Measurements from ENCODE around the gene ELOVL6. TPM values are rescaled to one million over a fixed set of nuclear protein-coding genes. Genes with fewer than 3 reads are reported as not detected.

The ELOVL6 gene
- total and polyA plus RNA-seq, 9 donors = 0.36 to 10.4 (median 3.6) TPM

DNA sequence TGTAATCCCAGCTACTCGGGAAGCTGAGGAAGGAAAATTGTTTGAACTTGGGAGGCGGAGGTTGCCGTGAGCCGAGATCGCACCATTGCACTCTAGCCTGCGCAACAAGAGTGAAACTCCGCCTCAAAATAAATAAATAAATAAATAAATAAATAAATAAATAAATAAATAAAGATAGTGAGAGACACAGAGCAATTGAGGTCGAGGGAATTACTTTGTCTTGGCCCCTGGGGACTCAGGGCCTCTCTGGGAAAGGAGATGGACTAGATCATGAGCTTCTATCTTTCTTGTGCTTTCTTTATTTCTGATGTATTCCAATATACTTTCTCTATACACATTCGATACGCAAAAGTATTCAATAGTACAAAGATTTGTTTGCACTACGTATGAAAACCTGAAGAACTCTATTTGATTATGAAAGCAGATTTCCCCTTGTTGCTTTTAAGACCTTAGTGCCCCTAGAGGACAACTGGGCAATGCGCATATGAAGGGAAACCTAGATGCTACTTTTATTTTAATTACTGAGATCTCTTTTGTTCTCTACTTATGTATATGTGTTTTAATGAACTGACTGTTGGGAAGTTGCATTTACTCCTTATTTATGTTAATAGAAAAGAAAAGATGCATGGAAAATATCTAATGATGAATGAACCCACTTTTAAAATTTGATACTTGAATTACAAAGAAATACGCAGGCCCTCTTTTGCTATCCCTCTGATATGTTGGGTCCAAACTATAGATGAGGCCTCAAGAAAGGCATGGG lies 12.8 kb upstream of the ELOVL6 start:
- 64 to 75% (median 70%) methylated on average over 13 of the region's 13 CpGs for WGBS, 3 donors
- no peak for DNase-seq
- intact Hi-C loops (cut with DNase I) = loop anchor here in 2 of 4 donors (5.0 to 10.0 kb wide), 3 partner anchors 156 to 306 kb away; no protein-coding TSS in a partner anchor
- H3K27me3 ChIP-seq = no peaks in the 10 kb centered on the region
- H3K9me3 ChIP-seq = no peaks in the 10 kb centered on the region
- TF ChIP-seq, protein P1, sequence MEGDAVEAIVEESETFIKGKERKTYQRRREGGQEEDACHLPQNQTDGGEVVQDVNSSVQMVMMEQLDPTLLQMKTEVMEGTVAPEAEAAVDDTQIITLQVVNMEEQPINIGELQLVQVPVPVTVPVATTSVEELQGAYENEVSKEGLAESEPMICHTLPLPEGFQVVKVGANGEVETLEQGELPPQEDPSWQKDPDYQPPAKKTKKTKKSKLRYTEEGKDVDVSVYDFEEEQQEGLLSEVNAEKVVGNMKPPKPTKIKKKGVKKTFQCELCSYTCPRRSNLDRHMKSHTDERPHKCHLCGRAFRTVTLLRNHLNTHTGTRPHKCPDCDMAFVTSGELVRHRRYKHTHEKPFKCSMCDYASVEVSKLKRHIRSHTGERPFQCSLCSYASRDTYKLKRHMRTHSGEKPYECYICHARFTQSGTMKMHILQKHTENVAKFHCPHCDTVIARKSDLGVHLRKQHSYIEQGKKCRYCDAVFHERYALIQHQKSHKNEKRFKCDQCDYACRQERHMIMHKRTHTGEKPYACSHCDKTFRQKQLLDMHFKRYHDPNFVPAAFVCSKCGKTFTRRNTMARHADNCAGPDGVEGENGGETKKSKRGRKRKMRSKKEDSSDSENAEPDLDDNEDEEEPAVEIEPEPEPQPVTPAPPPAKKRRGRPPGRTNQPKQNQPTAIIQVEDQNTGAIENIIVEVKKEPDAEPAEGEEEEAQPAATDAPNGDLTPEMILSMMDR (IDR thresholded peaks at IDR 0.05) = peak; percentile 17 to 45 (median 28)
- no peak for TF ChIP-seq EP300 (IDR thresholded peaks at IDR 0.05)
- no peaks in the 10 kb centered on the region for H3K4me1 ChIP-seq (ENCODE audit: insufficient read depth)
- H3K4me3 ChIP-seq = no peak overlapping the region
- H3K27ac ChIP-seq = no peak overlapping the region
- no peaks in the 10 kb centered on the region for H3K36me3 ChIP-seq

DNA sequence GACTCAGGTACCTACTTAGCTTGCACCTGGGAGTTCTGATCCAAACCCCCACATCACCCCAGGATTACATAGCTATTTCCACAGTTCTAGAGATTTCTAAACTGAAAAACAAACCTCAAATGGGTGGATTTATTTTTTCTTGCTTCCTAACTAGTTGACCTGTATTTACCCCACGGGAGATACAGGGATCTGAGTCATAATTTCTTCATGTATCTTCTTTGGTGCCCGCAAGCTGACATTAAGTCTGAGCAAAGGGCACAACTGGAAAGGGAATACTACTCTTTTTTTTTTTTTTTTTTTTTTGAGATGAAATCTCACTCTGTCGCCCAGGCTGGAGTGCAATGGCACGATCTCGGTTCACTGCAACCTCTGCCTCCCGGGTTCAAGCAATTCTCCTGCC lies 10.0 kb upstream of the ELOVL6 start:
- TF ChIP-seq, protein P1 (IDR thresholded peaks at IDR 0.05) = no peak
- TF ChIP-seq EP300 (IDR thresholded peaks at IDR 0.05) (no peak), POLR2A (IDR thresholded peaks at IDR 0.05) (no peak)
- Histone ChIP-seq H3K27me3 (no peaks in the 10 kb centered on the region), H3K4me1 (ENCODE audit: insufficient read depth) (no peaks in the 10 kb centered on the region), H3K36me3 (no peaks in the 10 kb centered on the region), H3K9me3 (no peaks in the 10 kb centered on the region), H3K4me3 (no peak overlapping the region), H3K27ac (no peak overlapping the region)
- no peak for DNase-seq
- intact Hi-C loops (cut with DNase I) = no loop called here
- WGBS, 3 donors = 83 to 93% (median 90%) methylated on average over 6 of the region's 6 CpGs

DNA sequence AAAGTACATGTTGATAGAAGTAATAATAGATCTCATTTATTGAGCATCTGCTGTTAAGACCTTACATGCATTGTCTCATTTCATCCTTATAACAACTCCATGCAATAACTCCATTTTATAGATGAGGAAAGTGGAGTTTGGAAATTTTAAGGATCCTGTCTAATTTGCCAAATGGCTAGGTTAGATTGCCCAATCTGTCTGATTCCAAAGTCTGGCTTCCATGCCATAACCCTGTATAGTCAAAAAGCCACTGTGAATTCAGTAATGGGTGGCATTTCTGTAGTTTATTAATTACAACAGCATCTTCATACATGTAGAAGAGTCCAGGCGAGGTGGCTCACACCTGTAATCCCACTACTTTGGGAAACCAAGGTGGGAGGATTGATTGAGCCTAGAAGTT lies 8.8 kb upstream of the ELOVL6 start:
- no peak for DNase-seq
- no peak overlapping the region for H3K4me3 ChIP-seq
- H3K36me3 ChIP-seq = no peaks in the 10 kb centered on the region
- 79 to 94% (median 93%) methylated on average over 1 of the region's 1 CpG for WGBS, 3 donors
- no peaks in the 10 kb centered on the region for H3K9me3 ChIP-seq
- no peaks in the 10 kb centered on the region for H3K27me3 ChIP-seq
- intact Hi-C loops (cut with DNase I) = no loop called here
- no peak overlapping the region for H3K27ac ChIP-seq
- no peaks in the 10 kb centered on the region for H3K4me1 ChIP-seq (ENCODE audit: insufficient read depth)
- TF ChIP-seq, protein P1 (IDR thresholded peaks at IDR 0.05) = no peak
- no peak for TF ChIP-seq EP300 (IDR thresholded peaks at IDR 0.05)
- TF ChIP-seq POLR2A (IDR thresholded peaks at IDR 0.05) = no peak

GRCh38 chr4:110202024-110202423 lies 3.6 kb upstream of the ELOVL6 start:
- intact Hi-C loops (cut with DNase I) = no loop called here
- Histone ChIP-seq H3K27me3 (no peaks in the 10 kb centered on the region), H3K27ac (no peak overlapping the region), H3K4me1 (ENCODE audit: insufficient read depth) (no peaks in the 10 kb centered on the region), H3K36me3 (no peaks in the 10 kb centered on the region), H3K4me3 (no peak overlapping the region), H3K9me3 (no peaks in the 10 kb centered on the region)
- TF ChIP-seq POLR2A (IDR thresholded peaks at IDR 0.05) (no peak), EP300 (IDR thresholded peaks at IDR 0.05) (no peak)
- TF ChIP-seq, protein P1 (IDR thresholded peaks at IDR 0.05) = no peak
- DNase-seq = no peak
- WGBS, 3 donors = 78 to 91% (median 81%) methylated on average over 3 of the region's 3 CpGs
